GM12873 (cell line): ENCODE results near the gene ERC2.

Experiments used
- TF ChIP-seq, protein P1 (sequence below): IDR thresholded peaks from 2 replicates; pipeline ENCODE4 v1.5.1; 2012; ENCODE audit warnings: low read depth, mild to moderate bottlenecking, moderate library complexity, low read length, control low read depth; ENCODE audit not compliant: insufficient read depth; ENCODE audit errors: missing control alignments

The ERC2 gene

DNA sequence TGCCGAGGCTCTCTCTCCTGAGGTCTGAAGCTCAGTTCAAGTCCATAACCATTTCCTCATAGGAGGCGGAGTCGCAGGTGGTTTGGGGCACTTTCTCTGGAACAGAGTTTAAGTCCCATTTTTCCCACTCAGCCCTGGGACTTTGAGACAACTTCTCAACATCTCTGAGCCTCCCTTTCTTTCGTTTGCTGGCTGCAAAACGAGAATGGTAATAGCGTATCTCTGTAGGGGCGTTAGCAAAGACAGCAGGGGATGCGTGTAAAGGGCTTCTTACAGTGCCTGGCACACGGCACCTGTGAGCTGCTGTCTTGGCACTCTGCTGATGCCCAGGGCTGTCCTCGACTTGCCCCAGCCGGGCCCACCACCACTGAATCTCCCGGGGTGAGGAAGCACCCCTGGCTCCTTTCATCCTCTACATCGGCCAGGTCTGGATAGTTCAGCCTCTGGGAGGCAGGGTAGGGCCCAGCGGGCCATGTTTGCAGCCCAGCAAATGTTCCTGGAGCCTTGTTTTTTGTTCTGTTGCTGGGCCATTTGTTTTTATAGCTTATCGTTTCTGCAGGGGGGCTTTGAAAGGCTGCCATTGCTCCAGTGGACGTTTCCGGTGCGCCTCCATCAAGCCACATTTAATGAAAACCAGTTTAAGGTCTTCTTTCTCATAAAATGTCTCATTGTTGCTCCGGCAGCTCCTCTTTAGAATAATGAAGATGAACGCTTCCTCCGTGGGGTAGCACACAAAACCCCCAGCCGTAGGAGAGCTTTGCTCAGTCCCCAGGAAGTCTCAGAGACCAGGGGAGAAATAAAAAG lies 921.2 kb downstream of the ERC2 start:
- TF ChIP-seq, protein P1, sequence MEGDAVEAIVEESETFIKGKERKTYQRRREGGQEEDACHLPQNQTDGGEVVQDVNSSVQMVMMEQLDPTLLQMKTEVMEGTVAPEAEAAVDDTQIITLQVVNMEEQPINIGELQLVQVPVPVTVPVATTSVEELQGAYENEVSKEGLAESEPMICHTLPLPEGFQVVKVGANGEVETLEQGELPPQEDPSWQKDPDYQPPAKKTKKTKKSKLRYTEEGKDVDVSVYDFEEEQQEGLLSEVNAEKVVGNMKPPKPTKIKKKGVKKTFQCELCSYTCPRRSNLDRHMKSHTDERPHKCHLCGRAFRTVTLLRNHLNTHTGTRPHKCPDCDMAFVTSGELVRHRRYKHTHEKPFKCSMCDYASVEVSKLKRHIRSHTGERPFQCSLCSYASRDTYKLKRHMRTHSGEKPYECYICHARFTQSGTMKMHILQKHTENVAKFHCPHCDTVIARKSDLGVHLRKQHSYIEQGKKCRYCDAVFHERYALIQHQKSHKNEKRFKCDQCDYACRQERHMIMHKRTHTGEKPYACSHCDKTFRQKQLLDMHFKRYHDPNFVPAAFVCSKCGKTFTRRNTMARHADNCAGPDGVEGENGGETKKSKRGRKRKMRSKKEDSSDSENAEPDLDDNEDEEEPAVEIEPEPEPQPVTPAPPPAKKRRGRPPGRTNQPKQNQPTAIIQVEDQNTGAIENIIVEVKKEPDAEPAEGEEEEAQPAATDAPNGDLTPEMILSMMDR: no peak

DNA sequence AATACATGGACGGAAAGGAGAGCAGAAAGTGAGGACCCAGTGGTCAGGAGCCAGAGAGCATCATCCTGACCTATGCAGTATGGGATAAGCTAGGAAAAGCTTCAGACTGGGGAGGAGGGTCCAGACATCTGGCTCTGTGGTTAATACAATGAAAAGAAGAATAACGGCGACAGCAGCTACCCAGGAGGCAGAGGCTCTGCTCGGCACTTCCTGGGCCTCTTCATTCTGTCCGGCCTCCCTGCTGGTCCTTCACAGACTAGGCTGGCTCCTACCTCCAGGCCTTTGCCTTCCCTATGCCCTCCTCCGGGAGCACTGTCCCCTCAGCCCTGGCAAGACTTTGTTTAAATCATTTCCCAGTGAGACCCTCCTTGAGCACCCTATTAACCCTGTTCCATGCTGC lies 922.3 kb downstream of the ERC2 start:
- TF ChIP-seq, protein P1: no peak

DNA sequence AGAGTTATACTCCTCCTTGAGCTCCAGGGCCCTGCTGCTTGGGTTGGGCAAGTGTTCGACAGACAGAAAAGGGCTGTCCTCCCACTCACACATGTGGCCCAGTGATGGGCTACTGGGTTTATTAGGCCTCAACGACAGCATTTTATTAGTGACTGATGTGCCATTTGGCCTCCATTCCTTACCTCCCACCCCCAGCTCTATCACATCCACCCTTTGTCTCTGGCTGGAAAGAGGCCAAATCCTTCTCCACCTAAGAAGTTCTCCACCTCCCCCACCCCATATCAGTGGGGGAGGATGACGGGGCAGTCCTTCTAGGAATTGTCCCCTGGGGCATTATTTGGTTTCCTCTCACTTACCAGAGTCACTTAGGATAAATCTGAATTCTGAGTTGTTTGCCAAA lies 924.0 kb downstream of the ERC2 start:
- TF ChIP-seq, protein P1: no peak

DNA sequence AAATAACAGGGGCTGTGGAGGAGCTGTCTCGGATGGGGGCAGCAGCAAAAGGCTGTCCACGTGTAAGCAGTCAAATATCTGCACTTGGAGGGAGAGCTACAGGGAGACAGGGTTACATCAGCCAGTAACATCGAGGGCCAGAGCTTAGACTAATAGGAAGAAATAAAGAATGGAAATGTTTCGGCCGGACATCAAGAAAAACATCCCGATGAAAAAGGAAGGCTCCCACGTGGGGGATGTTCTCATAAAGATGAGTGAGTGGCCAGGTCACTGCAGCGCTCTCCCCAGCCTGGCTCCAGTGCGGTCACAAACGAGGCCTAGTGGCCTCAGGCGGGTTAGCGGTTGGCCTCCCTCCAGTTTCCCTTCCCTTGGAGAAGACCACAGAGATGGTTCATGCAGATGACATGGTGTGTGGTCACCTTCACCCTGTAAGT lies 925.1 kb downstream of the ERC2 start:
- TF ChIP-seq, protein P1: no peak

DNA sequence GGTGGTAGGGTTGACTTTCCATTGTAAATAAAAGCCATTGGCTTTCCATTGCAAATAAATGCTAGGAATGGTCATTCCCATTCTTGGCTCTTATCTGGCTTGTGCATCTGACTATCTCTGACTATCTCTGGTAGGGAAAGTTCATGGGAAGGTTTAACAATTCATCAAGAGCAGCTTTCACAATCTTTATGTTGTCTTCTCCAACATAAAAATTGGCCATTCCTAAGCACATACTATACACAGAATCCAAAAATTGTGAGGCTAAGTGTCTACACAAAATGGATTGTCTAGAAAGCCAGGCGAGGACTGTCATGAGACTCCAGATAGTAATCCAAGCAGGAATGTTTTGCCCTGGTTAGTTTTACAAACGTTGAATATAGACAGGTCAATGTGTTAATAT lies 926.8 kb downstream of the ERC2 start:
- TF ChIP-seq, protein P1: no peak

DNA sequence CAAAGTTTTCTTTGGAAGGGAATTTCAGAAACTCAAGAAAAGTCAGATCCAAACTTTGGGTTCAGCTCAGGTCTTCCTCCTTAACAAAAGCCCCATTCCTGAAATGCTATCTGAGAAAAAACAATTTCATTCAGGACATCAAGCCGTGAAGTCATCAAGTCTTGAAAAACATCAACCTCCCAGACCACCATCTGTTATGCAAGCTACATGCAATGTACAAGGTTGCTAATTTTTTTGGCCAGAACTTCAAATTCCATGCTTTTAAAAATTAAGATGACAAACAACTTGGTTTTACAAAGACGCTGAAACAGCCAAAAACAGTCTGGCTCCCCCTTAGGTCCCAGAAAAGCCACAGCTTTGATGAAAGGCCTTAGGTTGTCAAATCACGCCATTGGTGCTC lies 927.3 kb downstream of the ERC2 start:
- TF ChIP-seq, protein P1: no peak

DNA sequence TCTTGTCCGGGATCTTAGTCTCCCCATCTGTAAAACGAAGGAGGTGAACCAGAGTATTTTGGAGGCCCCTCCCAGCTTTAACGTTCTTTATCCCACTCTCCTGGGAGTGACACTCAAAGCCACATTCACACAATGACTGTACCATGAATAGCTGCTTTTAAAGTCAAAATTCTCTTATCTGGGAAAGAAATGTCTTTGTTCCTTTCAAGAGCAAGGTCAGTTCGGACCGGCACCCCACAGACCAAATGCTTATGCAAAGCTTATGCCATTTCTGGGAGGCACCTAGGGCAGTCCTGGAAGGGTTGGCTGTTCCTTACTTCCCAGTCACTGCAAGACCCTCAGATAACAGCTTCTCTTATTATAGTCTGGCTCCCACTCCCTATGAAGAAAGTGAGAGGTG lies 927.7 kb downstream of the ERC2 start:
- TF ChIP-seq, protein P1: no peak
